Mammary epithelial cell (primary cell): ENCODE data around the gene TMEM212.

ENCODE experiments used
- CTCF ChIP-seq, 2 donors: IDR thresholded peaks in 1 of 2; conservative IDR thresholded peaks in 1 of 2; 2 replicates each; pipeline ENCODE4 v1.5.1; 2011 to 2012; ENCODE audit warnings: inconsistent platforms in 2 of 2, low read length in 2 of 2, mild to moderate bottlenecking in 2 of 2, control low read depth in 1 of 2, low read depth in 1 of 2; ENCODE audit not compliant: insufficient read depth in 1 of 2; ENCODE audit errors: extremely low read depth in 1 of 2
- EZH2 ChIP-seq: IDR thresholded peaks from 2 replicates; pipeline ENCODE4 v1.6.1; 2012; ENCODE audit warnings: low read length, inconsistent platforms, borderline replicate concordance

GRCh38 chr3:171801738-171802589, 41.2 kb upstream of the TMEM212 start:
- TF ChIP-seq CTCF (conservative IDR thresholded peaks at IDR 0.05 in 1 of 2, IDR thresholded peaks at IDR 0.05 in 1 of 2; ENCODE audit: extremely low read depth in 1 of 2, insufficient read depth in 1 of 2, low read depth in 1 of 2, low read length in 2 of 2) (no peak), EZH2 (no peak)
